CD4-positive, alpha-beta T cell treated with Interleukin-21 for 1 hour (primary cell): ENCODE measurements around the gene CLBA1.
A peak's percentile ranks its signal among the peaks of the same experiment; 100 is the strongest.

Source experiments
- DNase-seq: peaks from one replicate; pipeline ENCODE4 v3.0.0-alpha.2; 2020

Gene CLBA1

GRCh38 chr14:104968541-104969401, 16.8 kb upstream of the CLBA1 start:
- DNase-seq = no peak

- DNase-seq = no peak
Measured at GRCh38 chr14:104969741-104970230, 15.8 kb upstream of the CLBA1 start.

GRCh38 chr14:104970231-104971068, 15.1 kb upstream of the CLBA1 start:
- DNase-seq = no peak

- DNase-seq = no peak
Measured at GRCh38 chr14:104971447-104972240, 13.9 kb upstream of the CLBA1 start.

GRCh38 chr14:104972301-104973134, 13.1 kb upstream of the CLBA1 start:
- DNase-seq = no peak

GRCh38 chr14:104973135-104973384, 12.5 kb upstream of the CLBA1 start:
- DNase-seq = no peak

- DNase-seq = no peak
Measured at GRCh38 chr14:104973385-104974145, 12.0 kb upstream of the CLBA1 start.

GRCh38 chr14:104974146-104974541, 11.4 kb upstream of the CLBA1 start:
- no peak for DNase-seq

GRCh38 chr14:104974665-104975390, 10.8 kb upstream of the CLBA1 start:
- no peak for DNase-seq

- peak; percentile 8 for DNase-seq
Measured at GRCh38 chr14:104975481-104976197, 9.9 kb upstream of the CLBA1 start.

GRCh38 chr14:104976198-104977007, 9.2 kb upstream of the CLBA1 start:
- peak; percentile 87 for DNase-seq

- DNase-seq = no peak
Measured at GRCh38 chr14:104977008-104977680, 8.4 kb upstream of the CLBA1 start.

- peak; percentile 52 for DNase-seq
Measured at GRCh38 chr14:104977681-104978653, 7.6 kb upstream of the CLBA1 start, which contains the start of gene AHNAK2. Gene AHNAK2 (minus strand): TSS chr14:104978374. CDS start chr14:104978237, 137 bp downstream.

- DNase-seq = no peak
Measured at GRCh38 chr14:104978746-104979691, 6.6 kb upstream of the CLBA1 start.

GRCh38 chr14:104979758-104980610, 5.6 kb upstream of the CLBA1 start:
- no peak for DNase-seq
